Hepatocyte (in vitro differentiated cells): ENCODE data around the gene CABP4. TPM values are rescaled to one million over a fixed set of nuclear protein-coding genes. Genes with fewer than 3 reads are reported as not detected.

ENCODE experiments used
- DNase-seq: peaks from one replicate; pipeline ENCODE4 v3.0.0-alpha.2; 2016; ENCODE audit warnings: low spot score
- H2AFZ ChIP-seq: fragments of 200-600 bp; sonication (generic); 2 replicates; pipeline ENCODE4 v1.6.0; 2016; ENCODE audit warnings: antibody characterized with exemption, mild to moderate bottlenecking
- H3K27ac ChIP-seq: fragments of 200-600 bp; sonication (generic); 2 replicates; pipeline ENCODE4 v1.5.1; 2016; ENCODE audit warnings: mild to moderate bottlenecking
- H3K27me3 ChIP-seq: fragments of 200-600 bp; sonication (generic); 2 replicates; pipeline ENCODE4 v1.6.1; 2016
- H3K36me3 ChIP-seq: fragments of 200-600 bp; sonication (generic); replicated peaks from 2 replicates; pipeline ENCODE4 v1.5.1; 2016; ENCODE audit warnings: low read depth; ENCODE audit not compliant: insufficient read depth
- H3K4me1 ChIP-seq: fragments of 200-600 bp; sonication (generic); 2 replicates; pipeline ENCODE4 v1.5.1; 2016; ENCODE audit warnings: mild to moderate bottlenecking, moderate library complexity; ENCODE audit not compliant: insufficient read depth
- H3K4me2 ChIP-seq: fragments of 200-600 bp; sonication (generic); 2 replicates; pipeline ENCODE4 v1.6.0; 2016
- H3K4me3 ChIP-seq: fragments of 200-600 bp; sonication (generic); 2 replicates; pipeline ENCODE4 v1.5.1; 2016; ENCODE audit warnings: mild to moderate bottlenecking
- H3K79me2 ChIP-seq: fragments of 200-600 bp; sonication (generic); 2 replicates; pipeline ENCODE4 v1.6.0; 2017; ENCODE audit warnings: mild to moderate bottlenecking
- H3K9me2 ChIP-seq: fragments of 200-600 bp; sonication (generic); replicated peaks from 2 replicates; pipeline ENCODE4 v1.6.0; 2017; ENCODE audit warnings: mild to moderate bottlenecking; ENCODE audit not compliant: insufficient read depth
- H3K9me3 ChIP-seq: fragments of 200-600 bp; sonication (generic); 2 replicates; pipeline ENCODE4 v1.5.1; 2016; ENCODE audit warnings: low read depth, mild to moderate bottlenecking
- H4K20me1 ChIP-seq: fragments of 200-600 bp; sonication (generic); 2 replicates; pipeline ENCODE4 v1.6.0; 2016; ENCODE audit warnings: mild to moderate bottlenecking; ENCODE audit not compliant: insufficient read depth, poor library complexity, severe bottlenecking
- CTCF ChIP-seq: fragments of 200-600 bp; sonication (generic); IDR thresholded peaks from 2 replicates; pipeline ENCODE4 v1.5.1; 2016; ENCODE audit warnings: antibody characterized with exemption, mild to moderate bottlenecking; ENCODE audit not compliant: poor library complexity
- EZH2 ChIP-seq: fragments of 200-600 bp; sonication (generic); IDR thresholded peaks from 2 replicates; pipeline ENCODE4 v1.6.1; 2016; ENCODE audit warnings: antibody characterized with exemption, mild to moderate bottlenecking, borderline replicate concordance
- EZH2phosphoT487 ChIP-seq: fragments of 200-600 bp; sonication (generic); IDR thresholded peaks from one replicate; pipeline ENCODE4 v1.6.1; 2018; ENCODE audit warnings: antibody characterized with exemption, mild to moderate bottlenecking, low read depth, moderate library complexity; ENCODE audit not compliant: unreplicated experiment, severe bottlenecking
- WGBS: methylation state at CpG from one replicate; pipeline ENCODE4 v1.1.6; 2016; ENCODE audit warnings: low lambda C conversion rate; ENCODE audit errors: missing lambda C conversion rate; 5-methylcytosine and 5-hydroxymethylcytosine counted together
- polyA plus RNA-seq: library from polyadenylated mRNA; unstranded; fragments of >200 nt; fragmentation: Nextera tagmentation; extraction: Ambion mirVana; gene quantifications from 2 replicates; pipeline ENCODE4 v1.2.1, GENCODE V29; 2016
- total RNA-seq: library from RNA; depleted of rRNA; stranded (reverse); fragments of >200 nt; gene quantifications from 2 replicates; pipeline ENCODE4 v1.2.3, GENCODE V29; 2014

The CABP4 gene
- total and polyA plus RNA-seq, 2 experiments from 2014 or later = not detected

GRCh38 chr11:67406969-67407687, 48.0 kb upstream of the CABP4 start:
- DNase-seq = no peak
- Histone ChIP-seq H3K36me3 (no peaks in the 10 kb centered on the region), H3K9me2 (no peaks in the 10 kb centered on the region), H3K27me3 (no peaks in the 10 kb centered on the region), H2AFZ (no peak overlapping the region), H3K9me3 (no peaks in the 10 kb centered on the region), H3K27ac (no peak overlapping the region), H3K79me2 (no peaks in the 10 kb centered on the region), H3K4me1 (peaks cover 4% of the 10 kb centered on the region), H4K20me1 (no peaks in the 10 kb centered on the region), H3K4me2 (no peak overlapping the region), H3K4me3 (no peak overlapping the region)
- 70% methylated on average over 12 of the region's 12 CpGs for WGBS
- TF ChIP-seq CTCF (no peak), EZH2 (no peak), EZH2phosphoT487 (no peak)

GRCh38 chr11:67407688-67408163, 47.4 kb upstream of the CABP4 start:
- Histone ChIP-seq H3K4me3 (no peak overlapping the region), H3K27me3 (no peaks in the 10 kb centered on the region)

GRCh38 chr11:67408437-67409200, 46.5 kb upstream of the CABP4 start:
- H3K27me3 ChIP-seq = no peaks in the 10 kb centered on the region
- no peaks in the 10 kb centered on the region for H3K36me3 ChIP-seq
- no peak overlapping the region for H3K4me2 ChIP-seq
- no peaks in the 10 kb centered on the region for H3K9me3 ChIP-seq
- WGBS = 88% methylated on average over 18 of the region's 18 CpGs
- H3K79me2 ChIP-seq = no peaks in the 10 kb centered on the region
- H2AFZ ChIP-seq = no peak overlapping the region
- H3K27ac ChIP-seq = no peak overlapping the region
- no peak overlapping the region for H3K4me3 ChIP-seq
- no peak for DNase-seq
- no peaks in the 10 kb centered on the region for H3K4me1 ChIP-seq
- H4K20me1 ChIP-seq = no peaks in the 10 kb centered on the region
- no peaks in the 10 kb centered on the region for H3K9me2 ChIP-seq
- TF ChIP-seq EZH2 = no peak
- TF ChIP-seq EZH2phosphoT487 = no peak
- TF ChIP-seq CTCF = no peak

More at GRCh38 chr11:67407688-67408163, 47.4 kb upstream of the CABP4 start:
- Histone ChIP-seq H3K79me2 (no peaks in the 10 kb centered on the region), H2AFZ (no peak overlapping the region), H3K27ac (no peak overlapping the region), H3K9me2 (no peaks in the 10 kb centered on the region), H3K9me3 (no peaks in the 10 kb centered on the region), H3K4me2 (no peak overlapping the region), H4K20me1 (no peaks in the 10 kb centered on the region), H3K36me3 (no peaks in the 10 kb centered on the region), H3K4me1 (no peaks in the 10 kb centered on the region)
- WGBS = 78% methylated on average over 12 of the region's 12 CpGs
- DNase-seq = no peak
- no peak for TF ChIP-seq EZH2phosphoT487

GRCh38 chr11:67409261-67409666, 45.9 kb upstream of the CABP4 start:
- Histone ChIP-seq H3K4me2 (no peak overlapping the region), H4K20me1 (no peaks in the 10 kb centered on the region), H3K36me3 (no peaks in the 10 kb centered on the region), H3K79me2 (no peaks in the 10 kb centered on the region), H3K9me2 (no peaks in the 10 kb centered on the region), H3K4me1 (no peaks in the 10 kb centered on the region), H3K9me3 (no peaks in the 10 kb centered on the region), H2AFZ (no peak overlapping the region), H3K27me3 (no peaks in the 10 kb centered on the region), H3K27ac (no peak overlapping the region), H3K4me3 (no peak overlapping the region)
- no peak for DNase-seq
- TF ChIP-seq CTCF = no peak
- no peak for TF ChIP-seq EZH2phosphoT487
- no peak for TF ChIP-seq EZH2
- WGBS = 96% methylated on average over 20 of the region's 24 CpGs
